ENCODE measurements around the gene ASTN2. TPM values are rescaled to one million over a fixed set of nuclear protein-coding genes. Genes with fewer than 3 reads are reported as not detected.

Gene ASTN2
- total RNA-seq, 1 experiment from 2014 or later: 25.2 TPM

DNA sequence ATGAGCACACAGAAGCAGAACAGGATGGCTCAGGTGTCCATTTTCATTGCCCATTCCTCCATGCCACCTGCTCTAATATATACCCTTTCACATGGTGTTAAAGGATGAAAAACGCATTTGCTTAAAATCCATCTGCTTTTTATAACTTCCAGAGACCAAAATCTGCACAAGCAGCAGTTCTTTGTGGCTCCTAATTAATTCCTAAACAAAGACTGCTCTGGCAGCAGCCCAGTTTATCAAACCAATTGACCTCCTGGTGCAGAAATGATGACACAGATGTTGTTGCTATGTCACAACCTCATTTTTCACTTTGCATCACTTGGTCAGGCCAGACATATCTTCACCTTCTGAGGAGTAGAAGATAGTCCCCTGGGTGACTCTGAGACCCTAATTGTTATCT lies 141.2 kb downstream of the ASTN2 start:
- DNase-seq (ENCODE audit: low spot score): no peak
- in situ Hi-C loops (cut with HindIII; ENCODE audit: low sequenced_read_pairs): no loop called here

DNA sequence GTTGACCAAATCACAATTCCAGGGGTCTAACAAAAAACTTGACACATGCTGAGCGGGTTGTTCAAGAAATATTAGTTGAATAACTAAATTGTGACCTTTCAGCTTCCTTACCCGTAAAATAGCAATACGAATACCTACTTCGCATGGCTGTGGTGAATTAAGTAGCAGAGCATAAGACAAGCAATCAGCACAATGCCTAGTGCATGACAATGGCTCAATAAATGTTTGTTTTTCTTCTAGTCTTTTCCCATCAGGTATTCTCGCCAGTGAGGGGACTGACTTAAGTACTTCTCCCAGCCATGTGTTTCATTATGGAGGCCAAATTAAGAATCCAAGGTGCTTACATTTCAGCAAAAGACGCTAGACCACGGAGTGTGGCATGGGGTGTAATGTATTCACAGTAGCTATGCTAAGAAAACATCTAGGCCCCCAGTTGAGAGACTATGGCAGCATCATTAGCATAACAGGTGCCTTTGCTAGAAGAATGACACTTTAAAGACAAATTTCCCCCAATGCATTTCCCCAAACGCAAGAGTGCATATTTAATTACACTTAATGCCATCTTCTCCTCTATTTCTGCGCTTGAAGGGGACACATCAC lies 145.9 kb downstream of the ASTN2 start:
- no peak for DNase-seq (ENCODE audit: low spot score)

DNA sequence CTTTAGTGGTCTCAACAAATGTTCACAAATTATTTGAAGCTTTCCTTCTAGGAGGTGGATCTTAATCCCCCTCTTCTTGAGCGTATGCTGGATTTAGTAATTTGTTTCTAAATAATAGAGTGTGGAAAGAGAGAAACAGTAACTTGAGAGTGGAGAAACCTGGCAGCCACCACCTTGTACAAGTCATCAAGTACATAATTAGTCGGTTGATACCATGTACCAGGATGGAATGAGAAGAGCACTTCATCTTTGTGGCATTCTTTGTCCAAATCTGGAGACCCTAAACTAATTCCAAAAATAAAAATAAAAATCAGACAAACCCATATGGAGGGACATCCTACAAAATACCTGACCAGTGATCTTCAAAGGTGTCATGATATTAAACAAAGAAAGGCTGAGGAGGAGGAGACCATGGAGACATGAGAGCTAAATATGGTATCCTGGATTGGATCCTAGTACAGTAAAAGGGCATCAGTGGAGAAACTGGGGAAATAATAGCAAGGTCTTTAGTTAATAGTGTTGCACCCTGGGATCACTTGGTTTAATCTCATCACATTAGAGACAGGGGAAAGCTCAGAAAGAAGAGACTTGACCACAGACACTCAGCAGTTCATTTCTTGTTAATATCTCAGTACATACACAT lies 147.9 kb downstream of the ASTN2 start:
- in situ Hi-C loops (cut with HindIII; ENCODE audit: low sequenced_read_pairs): no loop called here

More for the DNA sequence above, 145.9 kb downstream of the ASTN2 start:
- in situ Hi-C loops (cut with HindIII; ENCODE audit: low sequenced_read_pairs): no loop called here

DNA sequence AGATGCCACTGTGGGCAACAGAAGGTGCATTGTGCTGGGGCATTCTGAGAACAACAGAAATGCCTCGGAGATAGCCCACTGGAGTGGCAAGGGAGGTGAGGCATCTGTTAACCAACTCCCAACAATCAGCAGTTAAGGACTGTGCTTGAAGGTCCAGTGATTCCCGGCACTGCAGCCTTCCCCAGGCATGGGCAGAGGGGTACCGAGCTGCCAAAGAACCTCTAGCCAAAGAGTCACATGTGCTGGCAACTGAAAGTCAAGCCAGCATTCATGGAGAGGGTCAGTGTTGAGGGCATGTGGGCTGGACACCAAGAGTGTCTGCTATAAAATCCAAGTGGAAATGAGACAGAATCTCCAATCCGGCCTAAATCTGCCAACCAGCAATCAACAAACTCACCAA lies 149.6 kb downstream of the ASTN2 start:
- in situ Hi-C loops (cut with HindIII; ENCODE audit: low sequenced_read_pairs): no loop called here
- peak; percentile 96 for DNase-seq (ENCODE audit: low spot score)

More for the DNA sequence above, 147.9 kb downstream of the ASTN2 start:
- DNase-seq (ENCODE audit: low spot score): no peak

DNA sequence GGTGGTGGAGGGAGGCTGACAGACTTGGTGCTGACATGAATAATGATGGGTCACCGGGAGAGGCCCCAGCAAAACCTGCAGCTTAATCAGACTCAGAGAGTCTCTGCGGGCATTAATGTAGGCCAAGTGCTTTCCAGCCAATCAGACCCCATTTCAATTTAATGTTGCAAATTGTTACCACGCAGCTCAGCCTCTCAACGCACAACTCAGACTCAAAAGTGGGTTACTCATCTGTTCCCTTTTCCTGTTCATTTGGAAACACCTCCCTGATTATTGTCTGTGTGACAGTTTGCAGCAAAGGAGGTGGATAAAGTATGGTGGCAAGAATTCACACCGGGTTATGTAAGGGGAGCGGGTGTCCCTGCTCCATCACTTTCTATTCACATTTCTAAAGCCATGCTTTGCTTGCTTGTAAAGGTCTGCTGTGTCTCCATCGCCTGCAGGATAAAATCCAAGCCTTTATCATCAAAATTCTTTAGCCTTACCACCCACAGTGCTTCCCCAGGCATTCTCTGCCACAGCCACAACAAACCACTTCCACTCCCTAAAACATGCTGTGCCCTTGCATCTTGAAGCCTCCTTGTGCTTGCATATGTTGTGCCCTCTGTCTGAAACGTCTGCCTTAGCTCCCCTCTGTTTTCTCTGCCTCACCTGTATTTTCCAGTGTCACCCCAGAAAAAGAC lies 156.5 kb downstream of the ASTN2 start:
- in situ Hi-C loops (cut with HindIII; ENCODE audit: low sequenced_read_pairs): no loop called here
- peak; percentile 48 for DNase-seq (ENCODE audit: low spot score)

DNA sequence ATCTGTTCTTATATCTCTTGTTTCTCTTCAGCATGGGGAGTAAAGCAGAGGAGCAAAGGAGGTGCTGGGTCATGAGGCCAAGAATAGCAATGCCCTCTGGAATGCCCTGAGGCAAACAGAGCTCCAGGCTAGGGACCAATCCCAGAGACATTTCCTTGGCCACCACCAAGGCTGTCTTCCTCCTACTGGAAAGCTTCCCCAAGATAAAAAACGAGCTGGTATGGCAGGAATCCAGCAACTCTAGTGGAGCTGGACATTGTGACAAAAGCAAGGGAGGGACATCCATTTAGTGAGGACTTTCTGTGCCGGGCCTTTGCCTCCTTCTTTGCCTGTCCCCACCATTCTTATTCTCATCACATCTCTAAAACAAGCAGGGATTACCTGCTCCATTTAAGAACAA lies 161.6 kb downstream of the ASTN2 start:
- DNase-seq (ENCODE audit: low spot score): peak; percentile 60
- in situ Hi-C loops (cut with HindIII; ENCODE audit: low sequenced_read_pairs): no loop called here

DNA sequence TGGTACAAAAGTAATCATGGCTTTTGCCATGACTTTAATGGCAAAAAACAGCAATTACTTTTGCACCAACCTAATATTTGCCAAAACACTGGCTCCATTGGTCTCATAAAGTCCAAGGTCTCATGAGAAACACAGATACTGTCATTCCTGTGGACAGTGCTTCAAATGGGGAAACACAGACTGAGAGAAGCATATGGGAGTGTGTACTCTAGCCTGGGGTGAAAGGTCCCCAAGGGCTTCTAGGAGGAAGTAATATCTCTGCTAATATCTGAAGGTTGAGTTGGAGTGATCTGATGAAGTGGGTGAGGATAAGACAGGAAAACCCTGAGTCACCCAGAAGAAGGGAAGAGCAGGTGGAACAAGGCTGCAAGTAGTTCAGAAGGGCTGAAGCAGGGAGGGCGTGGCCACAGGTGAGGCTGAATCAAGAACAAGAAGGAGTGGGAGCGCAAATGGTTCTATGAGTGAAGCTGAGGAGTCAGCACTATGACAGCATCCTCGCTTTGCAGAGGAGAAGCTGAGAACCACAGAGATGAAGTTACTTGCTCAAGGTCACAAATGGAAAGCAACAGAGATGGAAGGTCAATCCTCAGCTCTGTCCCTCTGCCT lies 164.1 kb downstream of the ASTN2 start:
- DNase-seq (ENCODE audit: low spot score): no peak
- in situ Hi-C loops (cut with HindIII; ENCODE audit: low sequenced_read_pairs): no loop called here

DNA sequence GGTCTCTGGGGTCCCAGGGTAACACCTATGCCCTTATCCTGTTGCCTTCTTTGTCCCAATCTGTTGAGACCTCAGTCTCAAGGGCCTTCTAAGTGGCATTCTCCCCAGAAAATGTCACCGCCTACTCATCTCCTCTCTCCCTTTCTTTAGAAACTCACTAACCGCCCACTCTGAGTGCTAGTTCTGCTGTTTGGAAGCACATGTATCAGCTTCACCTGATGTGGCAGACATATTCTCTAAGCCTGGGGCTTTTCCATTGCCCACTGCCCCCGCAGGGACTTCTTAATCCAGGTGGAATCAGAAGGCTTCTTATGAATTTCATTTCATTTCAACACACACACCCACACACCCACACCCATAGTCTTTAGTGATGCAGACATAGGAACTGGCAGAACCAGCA lies 165.1 kb downstream of the ASTN2 start:
- no peak for DNase-seq (ENCODE audit: low spot score)
- in situ Hi-C loops (cut with HindIII; ENCODE audit: low sequenced_read_pairs): no loop called here

DNA sequence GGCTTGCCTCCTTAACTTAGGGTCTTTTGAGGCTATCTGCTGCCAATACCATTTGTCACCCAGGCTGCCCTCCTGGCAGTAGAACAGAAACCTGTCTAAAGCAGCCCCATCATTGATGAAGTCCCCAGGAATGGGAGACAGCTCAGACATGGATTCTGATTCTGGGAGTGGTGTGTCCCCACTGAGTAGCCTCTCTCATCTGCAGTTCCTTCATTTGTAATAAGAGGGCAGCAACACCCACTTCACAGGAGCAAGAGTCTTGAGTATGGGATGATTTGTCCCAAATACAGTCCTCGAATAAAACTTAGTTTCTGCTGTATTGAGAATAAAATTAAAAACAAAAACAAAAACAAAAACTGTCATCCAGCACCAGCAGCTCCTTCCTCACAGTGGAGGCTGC lies 167.6 kb downstream of the ASTN2 start:
- in situ Hi-C loops (cut with HindIII; ENCODE audit: low sequenced_read_pairs): no loop called here
- DNase-seq (ENCODE audit: low spot score): peak; percentile 73

DNA sequence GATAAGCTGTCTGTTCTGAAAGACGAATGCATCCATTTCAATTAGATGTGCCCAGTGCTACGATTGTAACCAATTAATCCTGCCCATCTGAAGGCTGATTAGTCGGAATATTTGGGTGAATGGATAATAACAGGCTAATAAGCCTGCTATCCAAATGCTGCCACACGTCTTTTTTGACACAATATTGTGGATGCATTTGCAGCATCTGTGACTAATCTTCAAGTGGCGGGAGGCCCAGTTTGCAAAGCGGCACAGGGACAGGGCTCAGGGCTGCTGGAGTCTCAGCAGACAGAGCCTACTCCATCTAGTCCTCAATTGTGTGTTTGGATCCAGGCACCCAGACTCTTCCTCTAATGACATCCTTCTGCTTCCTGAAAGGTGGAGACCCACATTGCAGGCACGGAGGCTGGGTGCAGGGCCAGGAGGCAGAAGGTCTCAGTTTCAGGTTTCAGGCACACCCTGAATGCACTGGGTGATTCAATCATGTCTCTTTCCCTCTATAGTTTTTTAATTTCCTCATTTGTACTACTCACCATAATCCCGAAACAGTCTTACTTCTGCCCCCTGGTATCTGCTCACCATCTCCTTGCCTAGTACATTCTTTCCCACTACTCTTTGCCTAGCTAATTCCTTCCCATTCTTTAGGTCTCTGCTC lies 169.6 kb downstream of the ASTN2 start:
- peak; percentile 91 for DNase-seq (ENCODE audit: low spot score)
- in situ Hi-C loops (cut with HindIII; ENCODE audit: low sequenced_read_pairs): no loop called here

DNA sequence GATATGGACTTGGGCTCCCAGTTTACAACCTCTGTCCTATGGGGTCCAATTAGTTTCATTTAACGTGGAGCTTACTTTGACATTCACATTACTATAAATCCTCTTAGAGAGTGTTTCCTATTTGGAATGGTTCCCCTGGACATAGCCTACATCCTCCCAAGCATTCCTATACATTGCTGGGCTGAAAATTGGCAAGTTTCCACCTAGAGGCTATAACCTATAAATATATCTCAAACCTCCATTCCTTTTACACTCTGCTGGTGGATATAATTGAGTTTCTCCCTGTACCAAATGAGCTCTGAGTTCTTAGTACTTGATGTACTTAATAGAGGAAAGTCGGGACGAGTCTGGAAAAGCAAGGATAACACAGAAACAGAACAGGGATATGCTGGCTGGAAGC lies 172.8 kb downstream of the ASTN2 start:
- in situ Hi-C loops (cut with HindIII; ENCODE audit: low sequenced_read_pairs): no loop called here
- DNase-seq (ENCODE audit: low spot score): no peak

DNA sequence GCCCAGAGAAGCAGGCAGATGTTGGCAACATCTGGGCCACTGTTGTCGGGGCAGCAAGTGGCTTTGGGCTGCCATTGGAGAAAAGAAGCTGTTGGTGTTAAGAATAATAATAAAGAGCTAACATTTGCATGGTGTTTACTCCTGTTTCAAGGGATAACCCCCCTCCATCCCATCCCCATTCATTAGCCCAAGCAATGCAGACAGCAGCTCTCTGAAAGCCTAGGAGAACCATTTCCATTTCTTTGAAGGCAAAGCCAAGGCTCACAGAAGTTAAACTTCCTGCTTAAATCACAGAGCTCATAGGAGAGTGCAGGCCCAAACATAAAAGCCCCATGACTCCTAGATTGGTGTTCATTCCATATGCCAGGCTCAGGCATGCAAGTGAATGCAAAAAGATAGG lies 175.4 kb downstream of the ASTN2 start:
- in situ Hi-C loops (cut with HindIII; ENCODE audit: low sequenced_read_pairs): no loop called here

DNA sequence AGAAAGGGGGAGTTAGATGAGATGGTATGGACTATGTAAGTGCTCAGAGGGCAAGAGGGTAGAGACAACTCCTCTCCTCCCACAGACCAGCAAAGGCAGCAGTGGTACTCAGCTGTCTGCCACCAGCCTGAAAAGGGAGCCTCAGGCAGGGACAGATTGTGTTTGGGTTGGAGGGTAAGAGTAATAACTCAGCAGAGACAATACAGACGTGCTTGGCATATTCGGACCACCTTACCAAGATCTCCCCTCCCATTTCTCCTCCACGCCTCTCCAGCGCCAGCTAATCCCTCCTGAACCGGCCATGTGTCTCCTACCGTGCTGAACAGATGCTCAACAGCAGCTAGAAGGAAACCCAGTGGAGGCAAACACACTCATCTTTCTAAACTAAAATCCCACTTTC lies 180.8 kb downstream of the ASTN2 start:
- DNase-seq (ENCODE audit: low spot score): peak; percentile 35
- in situ Hi-C loops (cut with HindIII; ENCODE audit: low sequenced_read_pairs): no loop called here

More for the DNA sequence above, 175.4 kb downstream of the ASTN2 start:
- no peak for DNase-seq (ENCODE audit: low spot score)

DNA sequence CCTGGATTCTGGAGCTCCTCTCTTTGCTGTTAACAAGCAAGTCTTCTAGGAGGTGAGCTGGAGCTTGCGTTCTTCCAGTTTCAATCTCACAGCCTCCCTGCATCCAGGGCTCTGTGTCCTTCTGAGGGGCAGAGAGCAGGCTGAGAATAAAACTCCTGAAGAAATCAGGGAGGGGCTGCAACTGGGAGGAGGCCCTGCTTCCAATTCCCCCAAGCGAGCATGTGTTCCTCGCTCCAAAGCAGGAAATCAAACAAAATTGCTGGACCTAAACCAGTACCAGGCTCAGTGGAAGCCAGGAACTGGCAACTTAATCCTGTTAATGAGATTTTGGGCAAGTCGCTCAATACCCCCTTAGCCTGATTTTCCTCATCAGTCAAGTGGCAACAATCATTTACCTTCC lies 181.8 kb downstream of the ASTN2 start:
- in situ Hi-C loops (cut with HindIII; ENCODE audit: low sequenced_read_pairs): no loop called here
- peak; percentile 95 for DNase-seq (ENCODE audit: low spot score)

DNA sequence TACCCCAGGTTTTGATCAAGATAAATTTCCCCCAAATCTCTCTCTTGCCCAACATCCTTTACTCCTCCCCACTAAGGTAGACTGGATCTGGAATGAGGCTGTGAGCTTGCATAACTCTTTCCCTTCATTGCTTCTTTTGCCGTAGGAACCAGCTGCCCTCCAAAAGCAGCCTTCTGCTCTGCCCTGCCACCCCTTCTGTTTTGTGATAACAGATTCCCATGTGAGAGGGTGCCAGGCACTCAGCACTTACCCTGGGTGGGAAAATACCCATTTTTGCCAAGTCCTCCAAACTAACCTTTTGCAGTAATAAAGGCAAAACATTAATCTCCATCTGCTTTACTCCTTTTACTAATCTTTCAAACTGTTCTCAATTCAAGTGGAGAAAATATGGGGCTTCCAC lies 182.6 kb downstream of the ASTN2 start:
- peak; percentile 94 for DNase-seq (ENCODE audit: low spot score)
- in situ Hi-C loops (cut with HindIII; ENCODE audit: low sequenced_read_pairs): no loop called here

DNA sequence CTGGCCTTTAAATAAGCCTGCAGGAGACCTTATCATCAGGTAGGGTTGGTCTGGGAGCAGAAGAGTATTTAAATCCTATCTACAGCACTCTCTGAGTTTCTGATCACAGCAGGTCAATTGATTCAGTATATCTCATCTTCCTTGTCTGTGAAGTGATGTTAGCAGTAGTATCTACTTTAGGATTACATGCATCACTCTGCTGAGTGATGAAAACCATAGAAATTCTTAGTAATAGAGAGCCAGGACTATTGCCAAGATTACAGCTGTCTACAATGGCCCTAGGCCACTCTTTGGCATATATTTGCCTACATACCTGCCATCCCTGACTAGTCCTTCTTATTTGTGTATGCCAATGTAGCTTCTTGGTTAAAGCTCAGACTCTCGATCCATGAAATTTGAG lies 183.8 kb downstream of the ASTN2 start:
- DNase-seq (ENCODE audit: low spot score): no peak
- in situ Hi-C loops (cut with HindIII; ENCODE audit: low sequenced_read_pairs): no loop called here

DNA sequence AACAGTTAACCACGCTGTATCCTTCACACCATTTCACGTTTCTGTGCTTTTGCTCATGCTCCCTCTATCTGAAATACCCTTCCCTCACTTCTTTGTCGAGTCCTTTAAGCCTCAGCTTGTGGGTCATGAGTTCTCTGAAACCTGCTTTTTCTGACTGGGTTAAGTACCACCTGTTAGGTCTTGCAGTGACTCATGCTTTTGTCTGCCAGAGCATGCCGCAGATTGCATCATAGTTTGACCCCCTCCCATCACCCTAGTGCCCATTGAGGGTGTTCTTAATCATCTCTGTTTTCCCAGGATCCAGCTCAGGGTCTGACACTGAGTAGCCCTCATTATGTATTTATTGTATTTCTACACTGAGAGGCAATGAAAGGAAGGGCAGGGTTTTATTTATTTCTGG lies 190.2 kb downstream of the ASTN2 start:
- DNase-seq (ENCODE audit: low spot score): no peak
- in situ Hi-C loops (cut with HindIII; ENCODE audit: low sequenced_read_pairs): no loop called here

DNA sequence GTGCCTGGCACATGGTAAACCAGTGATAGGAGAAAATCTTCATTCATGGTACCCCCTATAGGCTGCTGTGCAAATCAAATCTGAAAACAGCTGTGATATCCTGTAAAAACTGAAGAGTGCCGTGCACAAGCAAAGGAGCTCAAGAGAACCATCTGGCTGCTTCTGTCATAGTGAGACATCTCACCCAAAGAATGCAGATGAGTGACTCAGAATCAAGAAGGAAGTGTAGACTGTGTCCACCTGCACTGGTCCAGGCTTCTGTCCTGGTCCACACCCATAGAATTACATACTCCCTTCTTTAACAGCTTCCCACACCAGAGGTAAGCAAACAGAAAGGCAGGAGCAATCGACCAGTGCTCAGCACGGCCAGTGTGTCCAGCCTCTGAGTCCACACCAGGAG lies 195.9 kb downstream of the ASTN2 start:
- in situ Hi-C loops (cut with HindIII; ENCODE audit: low sequenced_read_pairs): no loop called here
- DNase-seq (ENCODE audit: low spot score): no peak

DNA sequence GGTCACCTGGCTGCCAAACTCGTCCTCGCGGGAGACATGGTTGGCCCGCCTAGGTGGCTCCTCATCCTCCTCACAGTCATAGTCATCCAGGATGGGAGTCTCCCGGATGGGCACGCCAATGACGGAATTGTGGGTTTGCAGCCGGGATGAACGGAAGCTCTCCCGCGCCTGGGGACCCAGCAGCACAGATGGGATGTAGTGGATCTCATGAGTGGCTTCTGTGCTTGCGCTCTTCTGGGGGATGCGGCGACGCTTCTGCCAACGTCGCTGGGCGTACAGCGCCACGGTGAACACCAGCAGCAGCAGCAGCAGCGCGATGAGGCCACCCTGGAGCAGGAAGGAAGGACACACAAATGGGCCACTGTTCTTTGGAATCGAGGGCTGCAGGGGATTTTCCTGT lies 200.4 kb downstream of the ASTN2 start:
- no peak for DNase-seq (ENCODE audit: low spot score)
- in situ Hi-C loops (cut with HindIII; ENCODE audit: low sequenced_read_pairs): no loop called here

DNA sequence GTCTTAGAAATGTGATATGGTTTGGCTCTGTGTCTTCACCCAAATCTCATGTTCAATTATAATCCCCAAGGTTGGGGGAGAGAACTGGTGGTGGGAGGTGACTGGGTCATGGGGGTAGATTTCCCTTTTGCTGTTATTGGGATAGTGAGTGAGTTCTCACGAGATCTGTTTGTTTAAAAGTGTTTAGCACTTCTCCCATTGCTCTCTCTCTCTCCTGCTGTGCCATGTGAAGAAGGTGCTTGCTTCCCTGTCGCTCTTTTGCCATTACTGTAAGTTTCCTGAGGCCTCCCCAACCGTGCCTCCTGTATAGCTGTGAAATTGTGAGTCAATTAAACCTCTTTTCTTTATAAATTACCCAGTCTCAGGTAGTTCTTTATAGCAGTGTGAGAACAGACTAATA lies 203.6 kb downstream of the ASTN2 start:
- in situ Hi-C loops (cut with HindIII; ENCODE audit: low sequenced_read_pairs): no loop called here
- no peak for DNase-seq (ENCODE audit: low spot score)
